Tibial nerve (tissue), 4 donors: ENCODE measurements around the gene MZT2B.
"Not testable (repeated sequence)": the region's sequence is repeated elsewhere in the genome, so short reads cannot be mapped to it uniquely, and the experiment has no call there.

Source experiments
- EP300 ChIP-seq, 2 donors: sonication (generic); formaldehyde crosslinking; IDR thresholded peaks; one replicate each; pipeline ENCODE4 v1.6.1; 2017; ENCODE audit warnings: antibody characterized with exemption in 2 of 2, mild to moderate bottlenecking in 1 of 2
- POLR2A ChIP-seq, 2 donors: fragments of 450-650 bp; IDR thresholded peaks; one replicate each; pipeline ENCODE4 v1.6.1; 2017; ENCODE audit warnings: antibody characterized with exemption in 2 of 2, mild to moderate bottlenecking in 2 of 2, moderate library complexity in 2 of 2
- TF ChIP-seq, protein P1 (sequence below), 5 experiments: fragments of 200-600 bp in 3 of 5; fragments of 450-650 bp in 2 of 5; sonication (generic) in 3 of 5; IDR thresholded peaks; one replicate each; pipeline ENCODE4 v1.5.1; 2016 to 2019; ENCODE audit warnings: antibody characterized with exemption in 5 of 5, mild to moderate bottlenecking in 3 of 5, moderate library complexity in 2 of 5

DNA sequence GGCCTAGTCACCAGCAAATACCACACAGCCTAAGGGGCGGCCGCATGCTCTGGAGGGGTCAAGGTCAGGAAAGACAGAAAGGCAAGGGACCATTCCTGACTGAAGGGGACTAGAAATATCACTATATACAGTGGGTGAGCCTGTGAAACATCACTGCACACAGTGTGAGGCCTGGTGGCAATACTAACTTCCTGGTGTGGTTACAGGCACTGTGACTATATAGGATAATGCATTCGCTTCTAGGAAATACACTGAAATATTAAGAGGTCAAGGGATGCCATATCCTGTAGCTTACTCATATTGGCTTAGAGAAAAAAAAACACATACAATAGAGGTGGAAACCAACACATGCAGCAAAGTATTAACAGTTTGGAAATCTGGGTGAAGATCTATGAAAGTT is 12.9 kb upstream of the MZT2B start:
- TF ChIP-seq POLR2A, EP300 (IDR thresholded peaks at IDR 0.05): not testable (repeated sequence)
- TF ChIP-seq, protein P1, sequence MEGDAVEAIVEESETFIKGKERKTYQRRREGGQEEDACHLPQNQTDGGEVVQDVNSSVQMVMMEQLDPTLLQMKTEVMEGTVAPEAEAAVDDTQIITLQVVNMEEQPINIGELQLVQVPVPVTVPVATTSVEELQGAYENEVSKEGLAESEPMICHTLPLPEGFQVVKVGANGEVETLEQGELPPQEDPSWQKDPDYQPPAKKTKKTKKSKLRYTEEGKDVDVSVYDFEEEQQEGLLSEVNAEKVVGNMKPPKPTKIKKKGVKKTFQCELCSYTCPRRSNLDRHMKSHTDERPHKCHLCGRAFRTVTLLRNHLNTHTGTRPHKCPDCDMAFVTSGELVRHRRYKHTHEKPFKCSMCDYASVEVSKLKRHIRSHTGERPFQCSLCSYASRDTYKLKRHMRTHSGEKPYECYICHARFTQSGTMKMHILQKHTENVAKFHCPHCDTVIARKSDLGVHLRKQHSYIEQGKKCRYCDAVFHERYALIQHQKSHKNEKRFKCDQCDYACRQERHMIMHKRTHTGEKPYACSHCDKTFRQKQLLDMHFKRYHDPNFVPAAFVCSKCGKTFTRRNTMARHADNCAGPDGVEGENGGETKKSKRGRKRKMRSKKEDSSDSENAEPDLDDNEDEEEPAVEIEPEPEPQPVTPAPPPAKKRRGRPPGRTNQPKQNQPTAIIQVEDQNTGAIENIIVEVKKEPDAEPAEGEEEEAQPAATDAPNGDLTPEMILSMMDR (IDR thresholded peaks at IDR 0.05): not testable (repeated sequence)
